LoVo (cell line): ENCODE data around the gene ABI3BP.

Source experiments
- DNase-seq: peaks from one replicate; pipeline ENCODE4 v3.0.0-alpha.2; 2016; ENCODE audit warnings: low spot score

ABI3BP gene

GRCh38 chr3:100775226-100775625 lies 218.0 kb downstream of the ABI3BP start:
- no peak for DNase-seq

- no peak for DNase-seq
Observed at GRCh38 chr3:100769693-100770092, 223.5 kb downstream of the ABI3BP start.

- DNase-seq = no peak
Observed at GRCh38 chr3:100766069-100766468, 227.2 kb downstream of the ABI3BP start.

GRCh38 chr3:100765437-100765975 lies 227.7 kb downstream of the ABI3BP start:
- no peak for DNase-seq

GRCh38 chr3:100761951-100762350 lies 231.3 kb downstream of the ABI3BP start:
- no peak for DNase-seq

GRCh38 chr3:100761211-100761942 lies 231.8 kb downstream of the ABI3BP start:
- DNase-seq = no peak

GRCh38 chr3:100760377-100760776 lies 232.8 kb downstream of the ABI3BP start:
- no peak for DNase-seq

- DNase-seq = no peak
Observed at GRCh38 chr3:100759950-100760349, 233.3 kb downstream of the ABI3BP start.

- DNase-seq = no peak
Observed at GRCh38 chr3:100759159-100759558, 234.1 kb downstream of the ABI3BP start.

- no peak for DNase-seq
Observed at GRCh38 chr3:100756441-100756840, 236.8 kb downstream of the ABI3BP start.

GRCh38 chr3:100754563-100755334 lies 238.5 kb downstream of the ABI3BP start:
- DNase-seq = no peak

GRCh38 chr3:100753846-100754245 lies 239.4 kb downstream of the ABI3BP start:
- no peak for DNase-seq

- DNase-seq = no peak
Observed at GRCh38 chr3:100748967-100749366, 244.3 kb downstream of the ABI3BP start.

- no peak for DNase-seq
Observed at GRCh38 chr3:100748220-100748619, 245.0 kb downstream of the ABI3BP start.

- no peak for DNase-seq
Observed at GRCh38 chr3:100746092-100746491, 247.1 kb downstream of the ABI3BP start.

GRCh38 chr3:100745617-100746016 lies 247.6 kb downstream of the ABI3BP start:
- DNase-seq = no peak

- no peak for DNase-seq
Observed at GRCh38 chr3:100744671-100745070, 248.6 kb downstream of the ABI3BP start.

GRCh38 chr3:100743535-100743934 lies 249.7 kb downstream of the ABI3BP start:
- no peak for DNase-seq

GRCh38 chr3:100740207-100740606 lies 253.0 kb downstream of the ABI3BP start:
- DNase-seq = no peak

GRCh38 chr3:100737334-100737733 lies 255.9 kb downstream of the ABI3BP start:
- DNase-seq = no peak

- no peak for DNase-seq
Observed at GRCh38 chr3:100732435-100732834, 260.8 kb downstream of the ABI3BP start.

GRCh38 chr3:100730524-100730923 lies 262.7 kb downstream of the ABI3BP start:
- no peak for DNase-seq

- no peak for DNase-seq
Observed at GRCh38 chr3:100726706-100727105, 266.5 kb downstream of the ABI3BP start.
